GM12874 (cell line): ENCODE data around the gene GALE.

Source experiments
- CTCF ChIP-seq: IDR thresholded peaks from 2 replicates; pipeline ENCODE4 v1.5.1; 2011; ENCODE audit warnings: low read depth, mild to moderate bottlenecking, control low read depth, low read length, moderate library complexity; ENCODE audit not compliant: insufficient read depth

Gene GALE

GRCh38 chr1:23792151-23792945, 8.2 kb downstream of the GALE start:
- no peak for TF ChIP-seq CTCF

- no peak for TF ChIP-seq CTCF
These were observed 9.0 kb downstream of the GALE start for GRCh38 chr1:23791516-23792047.

GRCh38 chr1:23790696-23791515, 9.6 kb downstream of the GALE start, which contains the start of gene LYPLA2:
Gene LYPLA2, plus strand, starts transcription at chr1:23791145. Its CDS starts 1,538 bp downstream, at chr1:23792683.
- no peak for TF ChIP-seq CTCF

GRCh38 chr1:23788695-23789094, 11.9 kb downstream of the GALE start:
- TF ChIP-seq CTCF: no peak

GRCh38 chr1:23787701-23788100, 12.9 kb downstream of the GALE start:
- no peak for TF ChIP-seq CTCF

- TF ChIP-seq CTCF: no peak
These were observed 15.7 kb downstream of the GALE start for GRCh38 chr1:23784846-23785245.

- TF ChIP-seq CTCF: no peak
These were observed 20.7 kb downstream of the GALE start for GRCh38 chr1:23779826-23780371.
